Lung (tissue), 16 donors: ENCODE measurements around the gene ZSCAN23. TPM values are rescaled to one million over a fixed set of nuclear protein-coding genes. Genes with fewer than 3 reads are reported as not detected.

Experiments used
- ATAC-seq: fragments of 200-7000 bp; cut with Tn5 transposase; one replicate; pipeline ENCODE4 v1.9.1; 2020; ENCODE audit warnings: moderate number of reproducible peaks; ENCODE audit not compliant: insufficient read depth, low FRiP score
- DNase-seq, 3 donors: peaks; one replicate each; pipeline ENCODE4 v3.0.0-alpha.2; 2013 to 2017
- H3K27ac ChIP-seq, 2 donors: one replicate each; pipeline ENCODE4 v1.5.1; 2013; ENCODE audit warnings: mild to moderate bottlenecking in 2 of 2, moderate library complexity in 2 of 2, control low read depth in 1 of 2, inconsistent platforms in 1 of 2, low read depth in 1 of 2, low read length in 1 of 2
- H3K27me3 ChIP-seq, 3 donors: one replicate each; pipeline ENCODE4 v1.5.1; 2013; ENCODE audit warnings: low read length in 2 of 3; ENCODE audit not compliant: control insufficient read depth in 3 of 3, insufficient read depth in 3 of 3
- H3K36me3 ChIP-seq, 4 donors: one replicate each; pipeline ENCODE4 v1.5.1; 2013; ENCODE audit warnings: low read length in 4 of 4, mild to moderate bottlenecking in 1 of 4, moderate library complexity in 1 of 4; ENCODE audit not compliant: control insufficient read depth in 4 of 4, insufficient read depth in 4 of 4
- H3K4me1 ChIP-seq, 5 donors: one replicate each; pipeline ENCODE4 v1.5.1; 2013; ENCODE audit warnings: low read length in 5 of 5, mild to moderate bottlenecking in 2 of 5, moderate library complexity in 1 of 5; ENCODE audit not compliant: control insufficient read depth in 5 of 5, insufficient read depth in 5 of 5
- H3K4me3 ChIP-seq: one replicate; pipeline ENCODE4 v1.5.1; 2013; ENCODE audit warnings: mild to moderate bottlenecking, control low read depth, moderate library complexity
- H3K9ac ChIP-seq, 2 donors: one replicate each; pipeline ENCODE4 v1.5.1; 2013; ENCODE audit warnings: low read length in 2 of 2, control low read depth in 1 of 2; ENCODE audit not compliant: insufficient read depth in 1 of 2
- H3K9me3 ChIP-seq, 4 donors: one replicate each; pipeline ENCODE4 v1.5.1; 2013; ENCODE audit warnings: low read length in 3 of 4, mild to moderate bottlenecking in 1 of 4, moderate library complexity in 1 of 4; ENCODE audit not compliant: control insufficient read depth in 4 of 4, insufficient read depth in 3 of 4
- CTCF ChIP-seq: IDR thresholded peaks from 2 replicates; pipeline ENCODE4 v1.5.1; 2012; ENCODE audit warnings: mild to moderate bottlenecking; ENCODE audit errors: control extremely low read depth, extremely low read depth
- WGBS, 2 donors: extraction: QIAGEN DNeasy Blood & Tissue Kit; methylation state at CpG; one replicate each; pipeline ENCODE4 v1.1.7; 2013; 5-methylcytosine and 5-hydroxymethylcytosine counted together
- long read RNA-seq, 5 donors: transcript quantifications; one replicate each; lab custom pipeline, GENCODE V29; 2026
- polyA plus RNA-seq, 2 donors: library from polyadenylated mRNA; stranded (reverse); fragments of 200-250 nt; gene quantifications; one replicate each; pipeline ENCODE4 v1.2.1, GENCODE V29; 2013
- total RNA-seq, 2 donors: library from RNA; depleted of rRNA in 1 of 2; stranded (reverse); fragments of >200 nt in 1 of 2; gene quantifications; one replicate each; pipeline ENCODE4 v1.2.1, GENCODE V29; 2014 to 2021
- donor health status: control.
- donor health status: control.
- donor health status: Bipolar disorder and iron deficiency.
- donor health status: healthy.
- donor health status: DM: yes; HTN: yes; CAD: no.

ZSCAN23 gene
- 10 to 100 TPM in 1 of 2 donors, 1 to 10 TPM in 1; 3.0 to 17.2 TPM for total RNA-seq
- under 1 TPM; 0.18 to 0.66 TPM for polyA plus RNA-seq
- long read RNA-seq, donor 1, partial matches to known transcripts, result 0 of 5 reads
- long read RNA-seq, donor 1, other reads (novel, unspliced or antisense), result 0 of 5 reads
- long read RNA-seq, donor 2, result 0 reads
- long read RNA-seq, donor 3, partial matches to known transcripts, result 0 of 2 reads
- long read RNA-seq, donor 3, other reads (novel, unspliced or antisense), result 0 of 2 reads
- long read RNA-seq, donor 4, partial matches to known transcripts, result 0 of 1 reads
- long read RNA-seq, donor 4, other reads (novel, unspliced or antisense), result 0 of 1 reads
- long read RNA-seq, donor 5, partial matches to known transcripts, result 5 of 8 reads
- long read RNA-seq, donor 5, other reads (novel, unspliced or antisense), result 0 of 8 reads

- Histone ChIP-seq H3K9me3 (peaks cover 0 to 12% (median 0%) of the 10 kb centered on the region in 4 donors), H3K4me3 (peak within 1 kb of the TSS; percentile 56), H3K27me3 (no peaks in the 10 kb centered on the region), H3K27ac (peak within 1 kb of the TSS in 1 of 2 donors; percentile 47), H3K36me3 (peaks cover 0 to 6% (median 4%) of the 10 kb centered on the region in 4 donors), H3K9ac (peak within 1 kb of the TSS; percentile 93 to 95), H3K4me1 (peaks cover 0 to 12% (median 0%) of the 10 kb centered on the region in 5 donors)
- DNase-seq, result peak; percentile 90 to 93 (median 92)
- WGBS, 2 donors, result 0 to 1% methylated on average over 32 of the region's 32 CpGs
- ATAC-seq, result peak; percentile 92
- TF ChIP-seq CTCF, result no peak
Observed at GRCh38 chr6:28443112-28443773, at the start of gene ZSCAN23. ZSCAN23 (minus strand) TSS chr6:28443491; CDS start chr6:28436266, 7,225 bp downstream.

- Histone ChIP-seq H3K4me3 (no peak overlapping the region), H3K27ac (no peak overlapping the region), H3K9me3 (no peaks in the 10 kb centered on the region), H3K9ac (no peak overlapping the region), H3K36me3 (no peaks in the 10 kb centered on the region), H3K4me1 (peaks cover 0 to 4% (median 3%) of the 10 kb centered on the region in 5 donors), H3K27me3 (peaks cover 0 to 3% (median 0%) of the 10 kb centered on the region in 3 donors)
- ATAC-seq (no peak), DNase-seq (no peak)
- 52 to 58% methylated on average over 3 of the region's 3 CpGs for WGBS, 2 donors
- no peak for TF ChIP-seq CTCF
Observed at GRCh38 chr6:28491984-28492317, 48.7 kb upstream of the ZSCAN23 start.

GRCh38 chr6:28490205-28490890 is 47.1 kb upstream of the ZSCAN23 start:
- Histone ChIP-seq H3K9ac (peak overlapping the region; percentile 77 to 82), H3K27me3 (peaks cover 0 to 3% (median 0%) of the 10 kb centered on the region in 3 donors), H3K9me3 (peaks cover 0 to 1% (median 0%) of the 10 kb centered on the region in 4 donors), H3K36me3 (no peaks in the 10 kb centered on the region), H3K4me1 (peaks cover 0 to 4% (median 3%) of the 10 kb centered on the region in 5 donors), H3K4me3 (no peak overlapping the region), H3K27ac (no peak overlapping the region)
- ATAC-seq, result peak; percentile 8
- peak; percentile 55 to 81 (median 67) for DNase-seq
- 10 to 11% methylated on average over 23 of the region's 23 CpGs for WGBS, 2 donors
- TF ChIP-seq CTCF, result no peak
